ENCODE measurements around the gene NKX1-1. TPM values are rescaled to one million over a fixed set of nuclear protein-coding genes. Genes with fewer than 3 reads are reported as not detected.

NKX1-1 gene
- total RNA-seq, 1 donor from 2014 or later: not detected

DNA sequence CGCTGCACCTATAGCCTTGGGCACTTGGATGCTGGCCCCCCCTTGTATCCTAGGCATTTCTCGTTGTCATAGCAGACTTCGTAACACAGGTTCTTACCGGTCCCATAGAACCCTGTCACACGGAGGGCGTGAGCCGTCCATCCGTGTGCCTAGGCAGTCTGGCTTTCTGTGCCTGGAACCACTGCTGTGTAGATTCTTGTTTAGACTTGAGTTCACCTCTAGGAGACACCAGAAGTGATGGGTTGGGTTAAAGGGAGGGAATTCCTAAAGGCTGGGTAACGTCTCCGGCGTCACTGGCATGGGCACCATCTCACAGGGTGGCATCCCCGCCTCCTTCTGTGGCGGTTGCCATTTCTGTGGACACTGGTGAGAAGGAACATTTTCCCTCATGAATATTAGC lies 13.5 kb upstream of the NKX1-1 start:
- no peaks in the 10 kb centered on the region for H3K36me3 Mint-ChIP-seq (ENCODE audit: low read depth, unreplicated experiment)
- H3K27me3 Mint-ChIP-seq (ENCODE audit: unreplicated experiment): peaks cover 7% of the 10 kb centered on the region
- TF ChIP-seq, protein P1, sequence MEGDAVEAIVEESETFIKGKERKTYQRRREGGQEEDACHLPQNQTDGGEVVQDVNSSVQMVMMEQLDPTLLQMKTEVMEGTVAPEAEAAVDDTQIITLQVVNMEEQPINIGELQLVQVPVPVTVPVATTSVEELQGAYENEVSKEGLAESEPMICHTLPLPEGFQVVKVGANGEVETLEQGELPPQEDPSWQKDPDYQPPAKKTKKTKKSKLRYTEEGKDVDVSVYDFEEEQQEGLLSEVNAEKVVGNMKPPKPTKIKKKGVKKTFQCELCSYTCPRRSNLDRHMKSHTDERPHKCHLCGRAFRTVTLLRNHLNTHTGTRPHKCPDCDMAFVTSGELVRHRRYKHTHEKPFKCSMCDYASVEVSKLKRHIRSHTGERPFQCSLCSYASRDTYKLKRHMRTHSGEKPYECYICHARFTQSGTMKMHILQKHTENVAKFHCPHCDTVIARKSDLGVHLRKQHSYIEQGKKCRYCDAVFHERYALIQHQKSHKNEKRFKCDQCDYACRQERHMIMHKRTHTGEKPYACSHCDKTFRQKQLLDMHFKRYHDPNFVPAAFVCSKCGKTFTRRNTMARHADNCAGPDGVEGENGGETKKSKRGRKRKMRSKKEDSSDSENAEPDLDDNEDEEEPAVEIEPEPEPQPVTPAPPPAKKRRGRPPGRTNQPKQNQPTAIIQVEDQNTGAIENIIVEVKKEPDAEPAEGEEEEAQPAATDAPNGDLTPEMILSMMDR (IDR thresholded peaks at IDR 0.05; ENCODE audit: unreplicated experiment): no peak
- H3K4me1 Mint-ChIP-seq (ENCODE audit: unreplicated experiment): peaks cover 2% of the 10 kb centered on the region
- DNase-seq (ENCODE audit: low spot score): no peak
- no peak overlapping the region for H3K27ac Mint-ChIP-seq (ENCODE audit: unreplicated experiment)
- H3K4me3 Mint-ChIP-seq (ENCODE audit: unreplicated experiment): no peak overlapping the region
- H3K9me3 Mint-ChIP-seq (ENCODE audit: unreplicated experiment): no peaks in the 10 kb centered on the region

DNA sequence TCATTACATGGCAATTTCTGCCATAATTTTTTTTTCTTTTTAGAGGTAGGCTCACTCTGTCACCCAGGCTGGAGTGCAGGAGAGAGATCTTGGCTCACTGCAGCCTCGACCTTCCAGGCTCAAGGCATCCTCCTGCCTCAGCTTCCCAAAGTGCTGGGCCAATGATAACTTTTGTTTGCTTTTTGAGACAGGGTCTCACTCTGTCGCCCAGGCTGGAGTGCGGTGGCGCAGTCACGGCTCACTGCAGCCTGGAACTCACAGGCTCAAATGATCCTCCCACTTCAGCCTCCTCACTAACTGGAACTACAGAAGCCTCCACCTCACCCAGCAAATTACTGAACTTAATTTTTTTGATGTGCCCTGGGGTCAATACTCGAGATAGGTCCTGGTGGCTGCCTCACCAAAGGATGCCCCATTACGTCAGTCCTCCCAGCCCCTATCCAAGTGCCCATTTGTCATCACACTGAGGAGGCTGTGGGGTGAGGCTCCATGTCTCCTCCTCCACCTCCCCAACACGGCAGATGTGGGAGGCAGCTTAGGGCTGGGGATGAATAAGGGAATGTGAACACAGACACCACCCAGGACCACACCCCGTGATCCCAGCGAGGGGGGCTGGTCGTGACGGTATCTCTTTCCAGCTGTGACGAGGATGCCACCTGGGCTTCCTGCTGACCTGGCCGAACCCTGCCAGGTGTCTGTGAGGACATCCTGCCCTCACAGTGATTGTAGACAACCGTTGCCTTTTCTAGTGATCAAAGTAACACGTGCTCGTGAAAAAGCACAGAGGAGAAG lies 12.4 kb upstream of the NKX1-1 start:
- H3K4me3 Mint-ChIP-seq (ENCODE audit: unreplicated experiment): no peak overlapping the region
- DNase-seq (ENCODE audit: low spot score): no peak
- H3K9me3 Mint-ChIP-seq (ENCODE audit: unreplicated experiment): no peaks in the 10 kb centered on the region
- no peak overlapping the region for H3K27ac Mint-ChIP-seq (ENCODE audit: unreplicated experiment)
- H3K27me3 Mint-ChIP-seq (ENCODE audit: unreplicated experiment): peaks cover 10% of the 10 kb centered on the region
- H3K4me1 Mint-ChIP-seq (ENCODE audit: unreplicated experiment): peaks cover 2% of the 10 kb centered on the region
- TF ChIP-seq, protein P1 (IDR thresholded peaks at IDR 0.05; ENCODE audit: unreplicated experiment): no peak
- H3K36me3 Mint-ChIP-seq (ENCODE audit: low read depth, unreplicated experiment): no peaks in the 10 kb centered on the region

DNA sequence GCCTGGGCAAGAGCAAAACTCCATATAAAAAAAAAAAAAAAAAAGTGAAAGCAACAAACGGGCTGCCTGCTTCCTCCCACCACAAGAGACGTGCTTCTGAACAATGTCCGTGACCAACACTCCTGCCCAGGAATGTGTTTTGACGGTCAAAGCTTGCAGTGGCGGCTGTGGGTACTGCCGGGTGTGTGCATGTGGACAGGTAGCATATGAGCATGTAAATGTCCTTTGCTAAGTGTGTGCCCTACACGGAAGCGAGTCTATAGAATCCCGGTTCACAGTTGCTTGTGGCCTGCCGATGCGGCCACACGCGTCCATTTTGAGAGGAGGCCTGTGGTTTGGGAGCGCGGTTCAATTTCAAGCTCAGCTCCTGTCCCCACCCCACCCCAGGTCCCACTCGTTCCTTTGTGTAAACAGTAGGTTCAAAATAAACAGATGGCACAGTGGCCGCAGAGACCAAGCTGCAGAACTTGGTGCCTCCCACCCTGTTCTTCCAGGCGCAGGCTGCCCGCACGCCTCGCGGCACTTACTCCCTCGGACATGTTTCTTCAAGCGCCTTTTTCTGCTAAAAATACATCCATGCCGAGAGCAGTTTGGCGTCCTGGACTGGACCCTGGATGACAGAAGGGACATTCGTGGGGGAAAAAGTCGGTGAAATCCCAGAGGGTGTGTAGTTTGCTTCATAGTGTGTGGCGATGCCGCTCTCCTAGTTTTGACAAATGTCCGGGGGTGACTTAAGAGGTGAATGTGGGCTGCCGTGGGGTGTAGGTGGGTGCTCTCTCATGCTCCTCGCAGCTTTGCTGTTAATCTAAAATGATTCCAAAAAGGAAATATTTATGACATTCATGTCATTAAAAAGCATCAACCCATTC lies 11.5 kb upstream of the NKX1-1 start:
- Mint-ChIP-seq H3K27ac (ENCODE audit: unreplicated experiment) (no peak overlapping the region), H3K36me3 (ENCODE audit: low read depth, unreplicated experiment) (no peaks in the 10 kb centered on the region), H3K9me3 (ENCODE audit: unreplicated experiment) (no peaks in the 10 kb centered on the region), H3K4me3 (ENCODE audit: unreplicated experiment) (no peak overlapping the region), H3K4me1 (ENCODE audit: unreplicated experiment) (peaks cover 2% of the 10 kb centered on the region), H3K27me3 (ENCODE audit: unreplicated experiment) (peaks cover 19% of the 10 kb centered on the region)
- DNase-seq (ENCODE audit: low spot score): peak; percentile 21
- TF ChIP-seq, protein P1 (IDR thresholded peaks at IDR 0.05; ENCODE audit: unreplicated experiment): no peak

DNA sequence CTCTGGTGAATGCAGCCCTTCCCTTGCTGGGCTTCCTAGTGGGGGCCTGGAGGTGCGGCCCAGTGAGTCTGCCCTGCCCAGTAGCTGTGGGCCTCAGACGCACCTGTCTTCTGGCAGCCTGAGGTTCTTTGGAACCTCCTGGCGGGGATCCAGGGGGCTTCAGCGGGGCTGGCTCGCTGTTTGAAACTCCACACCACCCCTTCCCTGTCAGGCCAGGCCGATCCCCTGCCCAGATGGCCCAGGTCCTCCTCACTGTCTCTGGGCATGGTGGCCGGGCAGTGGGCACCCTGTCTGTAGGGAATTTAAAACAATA lies 10.7 kb upstream of the NKX1-1 start:
- Mint-ChIP-seq H3K27me3 (ENCODE audit: unreplicated experiment) (peaks cover 25% of the 10 kb centered on the region), H3K4me1 (ENCODE audit: unreplicated experiment) (peaks cover 2% of the 10 kb centered on the region), H3K27ac (ENCODE audit: unreplicated experiment) (no peak overlapping the region), H3K4me3 (ENCODE audit: unreplicated experiment) (no peak overlapping the region), H3K36me3 (ENCODE audit: low read depth, unreplicated experiment) (no peaks in the 10 kb centered on the region), H3K9me3 (ENCODE audit: unreplicated experiment) (no peaks in the 10 kb centered on the region)
- TF ChIP-seq, protein P1 (IDR thresholded peaks at IDR 0.05; ENCODE audit: unreplicated experiment): no peak
- DNase-seq (ENCODE audit: low spot score): no peak
